WTC11 (cell line): ENCODE measurements around the gene LRRC18. TPM values are rescaled to one million over a fixed set of nuclear protein-coding genes. Genes with fewer than 3 reads are reported as not detected.

Experiments used
- ATAC-seq: fragments of 200-7000 bp; cut with Tn5 transposase; 2 replicates; pipeline ENCODE4 v1.10.0; 2021; ENCODE audit warnings: mild to moderate bottlenecking, moderate library complexity
- CTCF ChIA-PET: fragments of 300-600 bp; sonication (Branson Sonifier 250); formaldehyde crosslinking; loops from one replicate; lab custom pipeline; 2021; ENCODE audit warnings: antibody characterized with exemption; lab: Charles Lee
- POLR2A ChIA-PET: fragments of 350-600 bp; sonication (Branson Sonifier 250); formaldehyde crosslinking; loops from one replicate; lab custom pipeline; 2021; ENCODE audit warnings: antibody characterized with exemption; lab: Charles Lee
- DNase-seq: peaks from one replicate; pipeline ENCODE4 v3.0.0; 2021; ENCODE audit warnings: low spot score
- H3K27ac Mint-ChIP-seq: 2 replicates; pipeline ENCODE4 v1.8.0; 2021; ENCODE audit warnings: mixed read lengths
- H3K27me3 Mint-ChIP-seq: 2 replicates; pipeline ENCODE4 v1.8.0; 2021; ENCODE audit warnings: low read depth, mild to moderate bottlenecking, moderate library complexity, mixed read lengths
- H3K36me3 Mint-ChIP-seq: 2 replicates; pipeline ENCODE4 v1.8.0; 2021; ENCODE audit warnings: mixed read lengths
- H3K4me1 Mint-ChIP-seq: 2 replicates; pipeline ENCODE4 v1.8.0; 2022; ENCODE audit warnings: mixed read lengths
- H3K4me3 Mint-ChIP-seq: 2 replicates; pipeline ENCODE4 v1.8.0; 2021; ENCODE audit warnings: mild to moderate bottlenecking, moderate library complexity, mixed read lengths
- H3K9me3 Mint-ChIP-seq: 2 replicates; pipeline ENCODE4 v1.8.0; 2021; ENCODE audit warnings: mixed read lengths
- AFF4 ChIP-seq: sonication (generic); formaldehyde crosslinking; IDR thresholded peaks from 2 replicates; pipeline ENCODE4 v1.8.1; 2023; ENCODE audit warnings: mild to moderate bottlenecking, missing genetic modification reagents, borderline replicate concordance
- ATF3 ChIP-seq: sonication (generic); formaldehyde crosslinking; conservative IDR thresholded peaks from 2 replicates; pipeline ENCODE4 v1.8.1; 2022; ENCODE audit warnings: mild to moderate bottlenecking, missing genetic modification reagents
- CDX4 ChIP-seq: fragments of 250-450 bp; sonication (Bioruptor Pico); IDR thresholded peaks from 2 replicates; pipeline ENCODE4 v1.9.0; 2021; ENCODE audit warnings: moderate library complexity, mild to moderate bottlenecking, inconsistent platforms, borderline replicate concordance
- ERG ChIP-seq: fragments of 250-450 bp; sonication (Bioruptor Pico); IDR thresholded peaks from 2 replicates; pipeline ENCODE4 v1.8.0; 2021; ENCODE audit warnings: mild to moderate bottlenecking
- FOXP1 ChIP-seq: sonication (generic); formaldehyde crosslinking; IDR thresholded peaks from 2 replicates; pipeline ENCODE4 v1.8.0; 2022; ENCODE audit warnings: missing genetic modification reagents, mild to moderate bottlenecking, moderate library complexity, borderline replicate concordance
- GTF2I ChIP-seq: fragments of 250-450 bp; sonication (Bioruptor Pico); conservative IDR thresholded peaks from 2 replicates; pipeline ENCODE4 v1.4.0; 2021; ENCODE audit warnings: mild to moderate bottlenecking
- NR3C1 ChIP-seq: sonication (generic); formaldehyde crosslinking; conservative IDR thresholded peaks from 2 replicates; pipeline ENCODE4 v1.8.1; 2023; ENCODE audit warnings: low read depth, mild to moderate bottlenecking, missing genetic modification reagents
- OVOL2 ChIP-seq: fragments of 250-450 bp; sonication (Bioruptor Pico); IDR thresholded peaks from 2 replicates; pipeline ENCODE4 v1.9.0; 2021; ENCODE audit warnings: mild to moderate bottlenecking, borderline replicate concordance
- PREB ChIP-seq: sonication (generic); formaldehyde crosslinking; IDR thresholded peaks from 2 replicates; pipeline ENCODE4 v1.8.1; 2022; ENCODE audit warnings: mild to moderate bottlenecking, missing genetic modification reagents, moderate library complexity, borderline replicate concordance
- RORB ChIP-seq: fragments of 250-450 bp; sonication (Bioruptor Pico); IDR thresholded peaks from 2 replicates; pipeline ENCODE4 v1.9.0; 2021; ENCODE audit warnings: mild to moderate bottlenecking
- SOX15 ChIP-seq: fragments of 250-450 bp; sonication (Bioruptor Pico); IDR thresholded peaks from 2 replicates; pipeline ENCODE4 v1.9.0; 2021; ENCODE audit warnings: mild to moderate bottlenecking
- TEAD4 ChIP-seq: sonication (generic); formaldehyde crosslinking; IDR thresholded peaks from 2 replicates; pipeline ENCODE4 v1.8.0; 2022; ENCODE audit warnings: mild to moderate bottlenecking, missing genetic modification reagents
- ZNF232 ChIP-seq: sonication (generic); formaldehyde crosslinking; IDR thresholded peaks from 2 replicates; pipeline ENCODE4 v1.8.0; 2022; ENCODE audit warnings: mild to moderate bottlenecking, missing genetic modification reagents
- ZNF263 ChIP-seq: sonication (generic); formaldehyde crosslinking; IDR thresholded peaks from 2 replicates; pipeline ENCODE4 v1.8.1; 2022; ENCODE audit warnings: low read depth, mild to moderate bottlenecking, moderate library complexity, missing genetic modification reagents
- ZNF317 ChIP-seq: sonication (generic); formaldehyde crosslinking; IDR thresholded peaks from 2 replicates; pipeline ENCODE4 v1.8.1; 2023; ENCODE audit warnings: low read depth, mild to moderate bottlenecking, moderate library complexity, missing genetic modification reagents, borderline replicate concordance
- ZNF423 ChIP-seq: fragments of 250-450 bp; sonication (Bioruptor Pico); IDR thresholded peaks from 2 replicates; pipeline ENCODE4 v2.1.2; 2022; ENCODE audit warnings: mild to moderate bottlenecking, moderate library complexity
- total RNA-seq: library from RNA; stranded (reverse); gene quantifications from 3 replicates; pipeline ENCODE4 v1.2.3, GENCODE V29; 2021
- TF ChIP-seq, protein P1 (sequence below): fragments of 250-450 bp; sonication (Bioruptor Pico); IDR thresholded peaks from 2 replicates; pipeline ENCODE4 v1.9.0; 2021; ENCODE audit warnings: mild to moderate bottlenecking
- TF ChIP-seq, protein P2 (sequence below): fragments of 250-450 bp; sonication (Bioruptor Pico); conservative IDR thresholded peaks from 2 replicates; pipeline ENCODE4 v1.9.0; 2021; ENCODE audit warnings: mild to moderate bottlenecking
- TF ChIP-seq, protein P3 (sequence below): sonication (generic); formaldehyde crosslinking; conservative IDR thresholded peaks from 2 replicates; pipeline ENCODE4 v1.8.1; 2023; ENCODE audit warnings: mild to moderate bottlenecking, low read depth, missing genetic modification reagents, moderate library complexity

LRRC18 gene
- total RNA-seq, 1 experiment from 2014 or later: not detected

DNA sequence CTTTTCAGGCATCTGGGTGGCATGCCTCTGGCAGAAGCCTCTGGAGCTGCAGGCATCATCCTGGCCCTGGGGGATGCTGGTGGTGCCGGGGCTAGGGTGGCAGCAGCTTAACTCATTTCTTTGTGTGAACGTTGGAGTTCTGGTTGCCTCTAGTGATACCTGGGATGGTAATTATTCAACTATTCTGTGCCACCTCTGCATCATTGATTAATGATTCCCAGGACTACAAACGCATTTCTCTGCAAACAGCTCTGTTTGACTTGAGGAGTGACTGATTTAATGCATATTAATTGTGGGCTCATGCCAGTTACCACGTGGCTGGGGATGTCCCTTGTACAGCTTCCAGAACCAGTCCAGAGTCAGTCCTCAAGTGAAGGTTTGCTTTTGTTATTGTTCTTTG lies 55.9 kb downstream of the LRRC18 start:
- no peak overlapping the region for H3K4me3 Mint-ChIP-seq

GRCh38 chr10:48882881-48883280 lies 56.8 kb downstream of the LRRC18 start:
- H3K27me3 Mint-ChIP-seq: no peaks in the 10 kb centered on the region
- H3K4me1 Mint-ChIP-seq: peaks cover 6% of the 10 kb centered on the region
- TF ChIP-seq ZNF263: no peak
- H3K4me3 Mint-ChIP-seq: no peak overlapping the region
- no peak for ATAC-seq
- no peak overlapping the region for H3K27ac Mint-ChIP-seq
- DNase-seq: no peak
- ChIA-PET CTCF (interaction anchor here (0.9 kb wide), 1 partner anchor 92 kb away, joined by 3 read pairs; no protein-coding TSS in a partner anchor), POLR2A (no interaction called here)
- no peaks in the 10 kb centered on the region for H3K36me3 Mint-ChIP-seq
- peaks cover 8% of the 10 kb centered on the region; the same call in 1 of the 2 replicates for H3K9me3 Mint-ChIP-seq

More for the DNA sequence above, 55.9 kb downstream of the LRRC18 start:
- H3K27me3 Mint-ChIP-seq: no peaks in the 10 kb centered on the region
- POLR2A ChIA-PET: no interaction called here
- H3K27ac Mint-ChIP-seq: no peak overlapping the region
- no peak for DNase-seq
- peaks cover 6% of the 10 kb centered on the region for H3K4me1 Mint-ChIP-seq
- peaks cover 8% of the 10 kb centered on the region; the same call in 1 of the 2 replicates for H3K9me3 Mint-ChIP-seq
- TF ChIP-seq FOXP1 (CRISPR knock-in tag) (no peak), PREB (CRISPR knock-in tag) (no peak), CDX4 (CRISPR knock-in tag) (no peak), ZNF317 (CRISPR knock-in tag) (no peak), ZNF423 (CRISPR knock-in tag) (no peak), TEAD4 (CRISPR knock-in tag) (no peak), ERG (no peak), GTF2I (CRISPR knock-in tag) (no peak), SOX15 (CRISPR knock-in tag) (no peak)
- TF ChIP-seq, protein P1, sequence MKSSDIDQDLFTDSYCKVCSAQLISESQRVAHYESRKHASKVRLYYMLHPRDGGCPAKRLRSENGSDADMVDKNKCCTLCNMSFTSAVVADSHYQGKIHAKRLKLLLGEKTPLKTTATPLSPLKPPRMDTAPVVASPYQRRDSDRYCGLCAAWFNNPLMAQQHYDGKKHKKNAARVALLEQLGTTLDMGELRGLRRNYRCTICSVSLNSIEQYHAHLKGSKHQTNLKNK (CRISPR knock-in tag): no peak
- TF ChIP-seq, protein P2, sequence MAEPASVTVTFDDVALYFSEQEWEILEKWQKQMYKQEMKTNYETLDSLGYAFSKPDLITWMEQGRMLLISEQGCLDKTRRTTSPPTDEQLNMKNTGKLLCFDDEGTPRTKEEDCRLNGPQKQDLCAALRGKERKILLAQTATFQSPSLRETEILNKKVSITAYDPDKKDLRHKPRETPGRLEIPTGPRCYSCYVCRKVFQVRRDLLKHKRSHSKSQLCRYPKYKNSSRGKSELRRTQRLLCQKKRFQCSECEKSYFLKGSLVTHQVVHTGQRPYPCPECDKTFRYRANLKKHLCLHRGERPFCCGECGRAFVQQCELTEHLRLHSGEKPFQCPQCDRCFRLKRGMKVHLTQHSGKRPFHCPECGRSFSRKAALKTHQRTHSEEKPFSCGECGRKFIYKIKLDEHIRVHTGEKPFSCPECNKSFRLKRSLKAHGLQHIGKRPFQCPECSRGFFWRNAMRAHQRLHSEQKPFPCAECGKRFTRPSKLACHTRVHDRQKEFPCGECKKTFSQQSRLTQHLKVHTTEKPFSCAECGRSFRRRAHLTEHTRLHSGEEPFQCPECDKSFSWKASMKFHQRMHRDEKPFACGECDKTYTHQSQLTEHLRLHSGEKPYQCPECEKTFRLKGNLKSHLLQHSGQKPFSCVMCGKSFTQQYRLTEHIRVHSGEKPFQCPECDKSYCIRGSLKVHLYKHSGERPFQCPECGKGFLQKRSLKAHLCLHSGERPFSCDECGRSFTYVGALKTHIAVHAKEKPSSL (CRISPR knock-in tag): no peak
- TF ChIP-seq, protein P3, sequence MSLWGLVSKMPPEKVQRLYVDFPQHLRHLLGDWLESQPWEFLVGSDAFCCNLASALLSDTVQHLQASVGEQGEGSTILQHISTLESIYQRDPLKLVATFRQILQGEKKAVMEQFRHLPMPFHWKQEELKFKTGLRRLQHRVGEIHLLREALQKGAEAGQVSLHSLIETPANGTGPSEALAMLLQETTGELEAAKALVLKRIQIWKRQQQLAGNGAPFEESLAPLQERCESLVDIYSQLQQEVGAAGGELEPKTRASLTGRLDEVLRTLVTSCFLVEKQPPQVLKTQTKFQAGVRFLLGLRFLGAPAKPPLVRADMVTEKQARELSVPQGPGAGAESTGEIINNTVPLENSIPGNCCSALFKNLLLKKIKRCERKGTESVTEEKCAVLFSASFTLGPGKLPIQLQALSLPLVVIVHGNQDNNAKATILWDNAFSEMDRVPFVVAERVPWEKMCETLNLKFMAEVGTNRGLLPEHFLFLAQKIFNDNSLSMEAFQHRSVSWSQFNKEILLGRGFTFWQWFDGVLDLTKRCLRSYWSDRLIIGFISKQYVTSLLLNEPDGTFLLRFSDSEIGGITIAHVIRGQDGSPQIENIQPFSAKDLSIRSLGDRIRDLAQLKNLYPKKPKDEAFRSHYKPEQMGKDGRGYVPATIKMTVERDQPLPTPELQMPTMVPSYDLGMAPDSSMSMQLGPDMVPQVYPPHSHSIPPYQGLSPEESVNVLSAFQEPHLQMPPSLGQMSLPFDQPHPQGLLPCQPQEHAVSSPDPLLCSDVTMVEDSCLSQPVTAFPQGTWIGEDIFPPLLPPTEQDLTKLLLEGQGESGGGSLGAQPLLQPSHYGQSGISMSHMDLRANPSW (CRISPR knock-in tag): no peak
- no peak for ATAC-seq
- no peaks in the 10 kb centered on the region for H3K36me3 Mint-ChIP-seq
- CTCF ChIA-PET: interaction anchor here (1.0 kb wide), 1 partner anchor 138 kb away, joined by 4 read pairs; no protein-coding TSS in a partner anchor

DNA sequence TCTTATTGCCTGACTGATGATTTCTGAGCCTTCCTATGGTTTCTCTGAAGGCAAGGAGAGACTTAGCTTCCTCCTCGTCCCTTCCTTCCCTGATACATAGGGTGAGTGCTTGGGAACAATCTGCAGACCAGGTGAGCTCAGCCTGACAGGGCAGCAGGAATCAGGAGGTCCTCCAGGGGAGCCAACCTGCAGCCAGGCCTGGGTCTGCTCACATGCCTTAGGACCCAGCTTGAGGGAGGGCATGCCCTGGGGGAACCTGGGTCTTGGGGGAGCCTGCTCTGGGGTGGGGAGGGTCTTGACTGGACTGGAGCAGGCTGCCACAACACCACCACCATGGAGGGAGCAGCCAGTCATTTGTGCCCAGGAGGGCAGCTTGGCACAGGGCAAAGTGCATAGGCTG lies 57.7 kb downstream of the LRRC18 start:
- no peaks in the 10 kb centered on the region for H3K27me3 Mint-ChIP-seq
- ATAC-seq (no peak), DNase-seq (no peak)
- H3K36me3 Mint-ChIP-seq: no peaks in the 10 kb centered on the region
- no peak overlapping the region for H3K27ac Mint-ChIP-seq
- no peak overlapping the region for H3K4me3 Mint-ChIP-seq
- H3K4me1 Mint-ChIP-seq: peaks cover 6% of the 10 kb centered on the region
- POLR2A ChIA-PET: no interaction called here
- peaks cover 8% of the 10 kb centered on the region; the same call in 1 of the 2 replicates for H3K9me3 Mint-ChIP-seq
- CTCF ChIA-PET: no interaction called here
- TF ChIP-seq RORB (CRISPR knock-in tag): no peak
- no peak for TF ChIP-seq ZNF232 (CRISPR knock-in tag)
- TF ChIP-seq AFF4: no peak
- no peak for TF ChIP-seq ZNF263
- TF ChIP-seq NR3C1 (CRISPR knock-in tag): no peak
- no peak for TF ChIP-seq OVOL2 (CRISPR knock-in tag)
- no peak for TF ChIP-seq ATF3 (CRISPR knock-in tag)
